Measurements from ENCODE around the gene TNFAIP2. TPM values are rescaled to one million over a fixed set of nuclear protein-coding genes. Genes with fewer than 3 reads are reported as not detected.
A peak's percentile ranks its signal among the peaks of the same experiment; 100 is the strongest.
"Not testable (repeated sequence)": the region's sequence is repeated elsewhere in the genome, so short reads cannot be mapped to it uniquely, and the experiment has no call there.

The TNFAIP2 gene
- total and polyA plus RNA-seq, 2 experiments from 2014 or later = 0.32 to 1.2 TPM

- Histone ChIP-seq H3K4me3 (no peak overlapping the region), H3K27ac (no peak overlapping the region), H3K9me3 (ENCODE audit: low read depth) (no peaks in the 10 kb centered on the region), H3K27me3 (peaks cover 5% of the 10 kb centered on the region), H3K4me1 (ENCODE audit: low read depth) (peaks cover 6% of the 10 kb centered on the region), H3K36me3 (no peaks in the 10 kb centered on the region)
- no peak for DNase-seq (ENCODE audit: low read depth in 1 of 2, low spot score in 1 of 2)
- TF ChIP-seq CTCF (IDR thresholded peaks at IDR 0.05; ENCODE audit: low read depth, low read length) = no peak
These were observed 6.6 kb upstream of the TNFAIP2 start for GRCh38 chr14:103116636-103117035.

DNA sequence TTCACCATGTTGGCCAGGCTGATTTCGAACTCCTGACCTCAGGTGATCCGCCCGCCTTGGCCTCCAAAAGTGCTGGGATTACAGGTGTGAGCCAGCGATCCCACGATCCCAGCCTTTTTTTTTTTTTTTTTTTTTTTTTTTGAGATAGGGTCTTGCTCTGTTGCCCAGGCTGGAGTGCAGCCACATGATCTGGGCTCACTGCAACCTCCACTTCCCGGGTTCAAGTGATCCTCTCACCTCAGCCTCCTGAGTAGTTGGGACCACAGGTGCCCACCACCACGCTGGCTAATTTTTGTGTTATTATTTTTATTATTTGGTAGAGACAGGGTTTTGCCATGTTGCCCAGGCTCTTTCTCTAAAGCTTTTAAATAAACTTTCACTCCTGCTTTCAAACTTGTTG is 5.8 kb upstream of the TNFAIP2 start:
- not testable (repeated sequence) for H3K27ac ChIP-seq; H3K9me3 ChIP-seq (ENCODE audit: low read depth); H3K4me3 ChIP-seq; DNase-seq (ENCODE audit: low read depth in 1 of 2, low spot score in 1 of 2); H3K4me1 ChIP-seq (ENCODE audit: low read depth); H3K27me3 ChIP-seq; H3K36me3 ChIP-seq

GRCh38 chr14:103118018-103118662 is 5.1 kb upstream of the TNFAIP2 start:
- Histone ChIP-seq H3K4me1 (ENCODE audit: low read depth) (no peaks in the 10 kb centered on the region), H3K4me3 (no peak overlapping the region), H3K27me3 (peaks cover 13% of the 10 kb centered on the region), H3K9me3 (ENCODE audit: low read depth) (no peaks in the 10 kb centered on the region), H3K36me3 (no peaks in the 10 kb centered on the region), H3K27ac (no peak overlapping the region)
- TF ChIP-seq CTCF (IDR thresholded peaks at IDR 0.05; ENCODE audit: low read depth, low read length) = no peak
- peak in 1 of 2 donors; percentile 78 for DNase-seq (ENCODE audit: low read depth in 1 of 2, low spot score in 1 of 2)

DNA sequence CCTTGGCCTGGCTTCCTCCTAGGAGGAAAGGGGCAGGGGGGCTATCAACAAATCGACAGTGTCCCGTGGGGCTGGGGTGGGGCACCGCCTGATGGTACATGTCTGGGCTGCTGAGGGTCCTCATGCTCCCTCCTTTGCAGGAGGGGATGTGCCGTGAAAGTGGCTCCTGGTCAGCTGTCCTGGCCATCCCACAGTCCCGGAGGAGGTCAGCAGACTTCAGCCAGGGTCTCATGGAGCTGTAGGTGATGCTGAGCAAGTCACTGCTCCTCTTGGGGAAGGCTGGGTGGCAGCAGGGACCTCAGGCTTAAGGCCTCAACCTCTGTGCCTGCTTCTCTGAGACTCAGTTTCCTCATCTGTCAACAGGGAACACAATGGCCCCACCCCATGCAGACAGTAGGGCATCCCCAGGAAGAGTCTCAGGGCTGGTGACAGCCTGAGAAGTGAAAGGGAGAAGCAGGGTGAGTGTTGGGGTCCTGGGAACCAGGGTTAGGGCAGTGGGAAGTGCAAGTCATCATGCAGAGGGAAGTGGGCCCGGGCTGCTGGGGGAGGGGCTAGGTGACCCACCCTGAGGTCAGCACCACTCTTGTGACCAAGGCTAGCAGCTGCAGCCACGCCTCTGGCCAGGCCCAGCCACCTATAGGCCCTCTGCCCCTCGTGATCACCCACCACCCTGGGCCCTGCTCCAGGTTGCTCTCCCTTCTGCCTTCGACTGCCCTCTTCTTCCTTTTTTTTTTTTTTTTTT is 4.4 kb upstream of the TNFAIP2 start:
- no peak for DNase-seq (ENCODE audit: low read depth in 1 of 2, low spot score in 1 of 2)
- H3K4me3 ChIP-seq = no peak overlapping the region
- no peak for TF ChIP-seq CTCF (IDR thresholded peaks at IDR 0.05; ENCODE audit: low read depth, low read length)
- H3K4me1 ChIP-seq (ENCODE audit: low read depth) = no peaks in the 10 kb centered on the region
- H3K9me3 ChIP-seq (ENCODE audit: low read depth) = no peaks in the 10 kb centered on the region
- no peaks in the 10 kb centered on the region for H3K36me3 ChIP-seq
- H3K27ac ChIP-seq = no peak overlapping the region
- peaks cover 20% of the 10 kb centered on the region for H3K27me3 ChIP-seq

DNA sequence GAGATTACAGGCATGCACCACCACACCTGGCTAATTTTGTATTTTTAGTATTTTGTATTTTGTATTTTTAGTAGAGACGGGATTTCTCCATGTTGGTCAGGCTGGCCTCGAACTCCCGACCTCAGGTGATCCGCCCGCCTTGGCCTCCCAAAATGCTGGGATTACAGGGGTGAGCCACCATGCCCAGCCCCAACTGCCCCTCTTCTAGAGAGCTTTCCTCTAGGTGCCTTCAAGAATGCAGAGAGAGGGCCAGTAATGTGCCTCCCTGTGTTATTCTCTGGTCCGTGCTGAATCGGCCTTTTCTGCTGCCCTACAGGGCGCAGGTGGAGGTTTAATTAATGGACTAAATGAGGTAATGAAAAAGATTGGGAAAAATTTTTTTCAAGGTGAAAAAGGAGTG is 3.7 kb upstream of the TNFAIP2 start:
- H3K4me3 ChIP-seq; H3K9me3 ChIP-seq (ENCODE audit: low read depth); H3K27ac ChIP-seq; H3K36me3 ChIP-seq; H3K4me1 ChIP-seq (ENCODE audit: low read depth); DNase-seq (ENCODE audit: low read depth in 1 of 2, low spot score in 1 of 2): not testable (repeated sequence)
- H3K27me3 ChIP-seq = peaks cover 27% of the 10 kb centered on the region

GRCh38 chr14:103121121-103121845 is 2.0 kb upstream of the TNFAIP2 start:
- Histone ChIP-seq H3K9me3 (ENCODE audit: low read depth) (no peaks in the 10 kb centered on the region), H3K27me3 (peaks cover 44% of the 10 kb centered on the region), H3K27ac (no peak overlapping the region), H3K36me3 (no peaks in the 10 kb centered on the region), H3K4me3 (no peak overlapping the region), H3K4me1 (ENCODE audit: low read depth) (no peaks in the 10 kb centered on the region)
- no peak for TF ChIP-seq CTCF (IDR thresholded peaks at IDR 0.05; ENCODE audit: low read depth, low read length)
- DNase-seq (ENCODE audit: low read depth in 1 of 2, low spot score in 1 of 2) = peak in 1 of 2 donors; percentile 64
